ENCODE data around the gene ASTN2. TPM values are rescaled to one million over a fixed set of nuclear protein-coding genes. Genes with fewer than 3 reads are reported as not detected.

Gene ASTN2
- total RNA-seq, 1 donor from 2014 or later: 10.0 TPM

- no peak for DNase-seq (ENCODE audit: low spot score)
- no peaks in the 10 kb centered on the region for H3K4me1 Mint-ChIP-seq (ENCODE audit: unreplicated experiment)
- no peak overlapping the region for H3K4me3 Mint-ChIP-seq (ENCODE audit: unreplicated experiment)
- no peaks in the 10 kb centered on the region for H3K36me3 Mint-ChIP-seq (ENCODE audit: low read depth, unreplicated experiment)
- no peaks in the 10 kb centered on the region for H3K9me3 Mint-ChIP-seq (ENCODE audit: unreplicated experiment)
- H3K27me3 Mint-ChIP-seq (ENCODE audit: unreplicated experiment): no peaks in the 10 kb centered on the region
- TF ChIP-seq, protein P1, sequence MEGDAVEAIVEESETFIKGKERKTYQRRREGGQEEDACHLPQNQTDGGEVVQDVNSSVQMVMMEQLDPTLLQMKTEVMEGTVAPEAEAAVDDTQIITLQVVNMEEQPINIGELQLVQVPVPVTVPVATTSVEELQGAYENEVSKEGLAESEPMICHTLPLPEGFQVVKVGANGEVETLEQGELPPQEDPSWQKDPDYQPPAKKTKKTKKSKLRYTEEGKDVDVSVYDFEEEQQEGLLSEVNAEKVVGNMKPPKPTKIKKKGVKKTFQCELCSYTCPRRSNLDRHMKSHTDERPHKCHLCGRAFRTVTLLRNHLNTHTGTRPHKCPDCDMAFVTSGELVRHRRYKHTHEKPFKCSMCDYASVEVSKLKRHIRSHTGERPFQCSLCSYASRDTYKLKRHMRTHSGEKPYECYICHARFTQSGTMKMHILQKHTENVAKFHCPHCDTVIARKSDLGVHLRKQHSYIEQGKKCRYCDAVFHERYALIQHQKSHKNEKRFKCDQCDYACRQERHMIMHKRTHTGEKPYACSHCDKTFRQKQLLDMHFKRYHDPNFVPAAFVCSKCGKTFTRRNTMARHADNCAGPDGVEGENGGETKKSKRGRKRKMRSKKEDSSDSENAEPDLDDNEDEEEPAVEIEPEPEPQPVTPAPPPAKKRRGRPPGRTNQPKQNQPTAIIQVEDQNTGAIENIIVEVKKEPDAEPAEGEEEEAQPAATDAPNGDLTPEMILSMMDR (IDR thresholded peaks at IDR 0.05; ENCODE audit: unreplicated experiment): no peak
- H3K27ac Mint-ChIP-seq (ENCODE audit: unreplicated experiment): no peak overlapping the region
These were observed 856.8 kb downstream of the ASTN2 start for GRCh38 chr9:116558035-116558434.

GRCh38 chr9:116555556-116556155 lies 859.2 kb downstream of the ASTN2 start:
- no peaks in the 10 kb centered on the region for H3K4me1 Mint-ChIP-seq (ENCODE audit: unreplicated experiment)
- no peak overlapping the region for H3K27ac Mint-ChIP-seq (ENCODE audit: unreplicated experiment)
- H3K9me3 Mint-ChIP-seq (ENCODE audit: unreplicated experiment): no peaks in the 10 kb centered on the region
- DNase-seq (ENCODE audit: low spot score): no peak
- H3K36me3 Mint-ChIP-seq (ENCODE audit: low read depth, unreplicated experiment): no peaks in the 10 kb centered on the region
- TF ChIP-seq, protein P1 (IDR thresholded peaks at IDR 0.05; ENCODE audit: unreplicated experiment): no peak
- H3K4me3 Mint-ChIP-seq (ENCODE audit: unreplicated experiment): no peak overlapping the region
- H3K27me3 Mint-ChIP-seq (ENCODE audit: unreplicated experiment): no peaks in the 10 kb centered on the region

GRCh38 chr9:116555119-116555518 lies 859.7 kb downstream of the ASTN2 start:
- Mint-ChIP-seq H3K4me3 (ENCODE audit: unreplicated experiment) (no peak overlapping the region), H3K27me3 (ENCODE audit: unreplicated experiment) (no peaks in the 10 kb centered on the region), H3K36me3 (ENCODE audit: low read depth, unreplicated experiment) (no peaks in the 10 kb centered on the region)

DNA sequence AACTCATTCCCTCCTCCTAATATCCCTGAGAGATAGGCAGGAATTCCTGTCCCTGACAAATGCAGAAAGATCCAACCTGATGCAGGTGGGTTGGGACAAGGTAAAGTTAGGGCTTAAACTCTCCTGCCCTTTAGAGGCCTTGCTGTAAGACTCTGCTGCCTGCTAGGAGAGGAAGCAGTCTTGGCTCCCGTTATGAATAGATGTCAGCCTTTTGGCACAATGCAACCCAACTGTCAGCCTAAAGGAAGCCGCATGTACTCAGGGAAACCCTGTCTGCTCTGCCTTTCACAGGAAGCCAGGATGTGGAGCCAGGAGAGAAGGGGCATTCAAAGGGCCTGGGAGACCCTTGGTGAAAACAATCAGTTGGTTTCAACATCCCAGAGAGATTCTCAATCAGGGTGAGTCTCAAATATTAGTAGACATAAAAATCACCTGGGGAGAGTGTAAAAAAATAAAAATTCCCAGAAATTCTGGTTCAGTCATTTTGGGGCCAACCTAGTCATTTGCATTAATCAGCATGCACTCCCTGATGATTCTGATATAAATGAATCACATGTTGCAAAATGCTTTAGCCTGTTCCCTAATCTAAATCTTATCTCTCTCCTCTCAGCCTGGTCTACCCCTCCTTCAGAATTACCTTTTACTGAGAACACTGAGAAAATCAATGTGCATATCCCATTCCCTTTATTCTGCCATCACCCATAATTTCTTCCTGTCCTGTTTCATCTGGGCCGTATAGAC lies 864.0 kb downstream of the ASTN2 start:
- no peaks in the 10 kb centered on the region for H3K27me3 Mint-ChIP-seq (ENCODE audit: unreplicated experiment)
- TF ChIP-seq, protein P1 (IDR thresholded peaks at IDR 0.05; ENCODE audit: unreplicated experiment): no peak
- H3K4me3 Mint-ChIP-seq (ENCODE audit: unreplicated experiment): no peak overlapping the region
- H3K4me1 Mint-ChIP-seq (ENCODE audit: unreplicated experiment): peaks cover 3% of the 10 kb centered on the region
- no peaks in the 10 kb centered on the region for H3K9me3 Mint-ChIP-seq (ENCODE audit: unreplicated experiment)
- H3K36me3 Mint-ChIP-seq (ENCODE audit: low read depth, unreplicated experiment): no peaks in the 10 kb centered on the region
- DNase-seq (ENCODE audit: low spot score): no peak
- H3K27ac Mint-ChIP-seq (ENCODE audit: unreplicated experiment): no peak overlapping the region

More at GRCh38 chr9:116555119-116555518, 859.7 kb downstream of the ASTN2 start:
- H3K27ac Mint-ChIP-seq (ENCODE audit: unreplicated experiment): no peak overlapping the region
- H3K9me3 Mint-ChIP-seq (ENCODE audit: unreplicated experiment): no peaks in the 10 kb centered on the region
- TF ChIP-seq, protein P1 (IDR thresholded peaks at IDR 0.05; ENCODE audit: unreplicated experiment): no peak
- DNase-seq (ENCODE audit: low spot score): no peak
- no peaks in the 10 kb centered on the region for H3K4me1 Mint-ChIP-seq (ENCODE audit: unreplicated experiment)
